HepG2 (cell line): Measurements from ENCODE around the gene HSD17B8. TPM values are rescaled to one million over a fixed set of nuclear protein-coding genes. Genes with fewer than 3 reads are reported as not detected.

Experiments used
- FOXA3 ChIP-seq: IDR thresholded peaks from 2 replicates; pipeline ENCODE4 v1.6.1; 2016; ENCODE audit warnings: missing genetic modification reagents, missing compliant biosample characterization
- HDAC1 ChIP-seq: sonication (generic); formaldehyde crosslinking; IDR thresholded peaks from 2 replicates; pipeline ENCODE4 v1.5.1; 2020; ENCODE audit warnings: mild to moderate bottlenecking, missing genetic modification reagents
- NFAT5 ChIP-seq: sonication (generic); formaldehyde crosslinking; IDR thresholded peaks from 2 replicates; pipeline ENCODE4 v1.4.0; 2020; ENCODE audit warnings: missing genetic modification reagents
- NR2C2 ChIP-seq: sonication (generic); formaldehyde crosslinking; IDR thresholded peaks from 2 replicates; pipeline ENCODE4 v1.4.0; 2020; ENCODE audit warnings: missing genetic modification reagents, mild to moderate bottlenecking, moderate library complexity, borderline replicate concordance
- PTBP1 ChIP-seq: fragments of 200-400 bp; formaldehyde crosslinking; IDR thresholded peaks from 2 replicates; pipeline ENCODE4 v1.6.1; 2018; ENCODE audit warnings: low read length, low read depth; ENCODE audit not compliant: poor library complexity, severe bottlenecking
- RBFOX2 ChIP-seq: fragments of 200-400 bp; formaldehyde crosslinking; IDR thresholded peaks from 2 replicates; pipeline ENCODE4 v1.6.1; 2017; ENCODE audit warnings: low read depth, mild to moderate bottlenecking, low read length
- SMAD1 ChIP-seq: sonication (generic); formaldehyde crosslinking; IDR thresholded peaks from 2 replicates; pipeline ENCODE4 v1.4.0; 2020; ENCODE audit warnings: missing genetic modification reagents, low read depth, mild to moderate bottlenecking, borderline replicate concordance
- YEATS4 ChIP-seq: sonication (generic); formaldehyde crosslinking; IDR thresholded peaks from 2 replicates; pipeline ENCODE4 v1.4.0; 2020; ENCODE audit warnings: missing genetic modification reagents, borderline replicate concordance
- ZNF333 ChIP-seq: sonication (generic); formaldehyde crosslinking; IDR thresholded peaks from 2 replicates; pipeline ENCODE4 v1.4.0; 2020; ENCODE audit warnings: mild to moderate bottlenecking, missing genetic modification reagents, borderline replicate concordance
- ZNF609 ChIP-seq: sonication (generic); formaldehyde crosslinking; IDR thresholded peaks from 2 replicates; pipeline ENCODE4 v1.4.0; 2020; ENCODE audit warnings: mild to moderate bottlenecking, missing genetic modification reagents, borderline replicate concordance
- ZNF776 ChIP-seq: sonication (generic); formaldehyde crosslinking; IDR thresholded peaks from 2 replicates; pipeline ENCODE4 v1.4.0; 2020; ENCODE audit warnings: mild to moderate bottlenecking, missing genetic modification reagents
- ZSCAN9 ChIP-seq: IDR thresholded peaks from 2 replicates; pipeline ENCODE4 v1.6.1; 2016; ENCODE audit warnings: borderline replicate concordance
- polyA plus RNA-seq, 8 experiments: library from polyadenylated mRNA; depleted of rRNA in 3 of 8; stranded (reverse) in 7 of 8; unstranded in 1 of 8; fragments of >200 nt; fragmentation: Illumina TruSeq in 4 of 8; extraction: Trizol in 4 of 8; gene quantifications; 2 replicates each; pipeline versions ENCODE4 v1.2.1 to v1.2.3, GENCODE V29; 2011 to 2016; ENCODE audit warnings: low read depth in 4 of 8, missing spikeins in 1 of 8, mixed read lengths in 1 of 8; ENCODE audit not compliant: insufficient read depth in 1 of 8
- total RNA-seq, 5 experiments: library from RNA; depleted of rRNA; stranded (reverse); fragments of >200 nt; fragmentation: Illumina TruSeq; extraction: Trizol; gene quantifications; 2 replicates each; pipeline ENCODE4 v1.2.3, GENCODE V29; 2016; ENCODE audit warnings: low read depth in 1 of 5
- TF ChIP-seq, protein P1 (sequence below): IDR thresholded peaks from 2 replicates; pipeline ENCODE4 v1.6.1; 2016
- TF ChIP-seq, protein P2 (sequence below): sonication (generic); formaldehyde crosslinking; conservative IDR thresholded peaks from 2 replicates; pipeline ENCODE4 v1.8.1; 2023; ENCODE audit warnings: missing genetic modification reagents

Gene HSD17B8
- total and polyA plus RNA-seq, 2 of the 13 experiments (the other 11 are each of a cell fraction or from before 2014, with no cell fraction given): 12.6 to 20.1 TPM

- TF ChIP-seq, protein P1, sequence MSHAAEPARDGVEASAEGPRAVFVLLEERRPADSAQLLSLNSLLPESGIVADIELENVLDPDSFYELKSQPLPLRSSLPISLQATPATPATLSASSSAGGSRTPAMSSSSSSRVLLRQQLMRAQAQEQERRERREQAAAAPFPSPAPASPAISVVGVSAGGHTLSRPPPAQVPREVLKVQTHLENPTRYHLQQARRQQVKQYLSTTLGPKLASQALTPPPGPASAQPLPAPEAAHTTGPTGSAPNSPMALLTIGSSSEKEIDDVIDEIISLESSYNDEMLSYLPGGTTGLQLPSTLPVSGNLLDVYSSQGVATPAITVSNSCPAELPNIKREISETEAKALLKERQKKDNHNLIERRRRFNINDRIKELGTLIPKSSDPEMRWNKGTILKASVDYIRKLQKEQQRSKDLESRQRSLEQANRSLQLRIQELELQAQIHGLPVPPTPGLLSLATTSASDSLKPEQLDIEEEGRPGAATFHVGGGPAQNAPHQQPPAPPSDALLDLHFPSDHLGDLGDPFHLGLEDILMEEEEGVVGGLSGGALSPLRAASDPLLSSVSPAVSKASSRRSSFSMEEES: no peak
- peak; percentile 8 for TF ChIP-seq PTBP1
- peak; percentile 31; the same call in 1 of the 2 replicates for TF ChIP-seq NR2C2 (CRISPR knock-in tag)
- peak; percentile 23; the same call in 1 of the 2 replicates for TF ChIP-seq YEATS4 (CRISPR knock-in tag)
- no peak for TF ChIP-seq SMAD1 (CRISPR knock-in tag)
- TF ChIP-seq, protein P2, sequence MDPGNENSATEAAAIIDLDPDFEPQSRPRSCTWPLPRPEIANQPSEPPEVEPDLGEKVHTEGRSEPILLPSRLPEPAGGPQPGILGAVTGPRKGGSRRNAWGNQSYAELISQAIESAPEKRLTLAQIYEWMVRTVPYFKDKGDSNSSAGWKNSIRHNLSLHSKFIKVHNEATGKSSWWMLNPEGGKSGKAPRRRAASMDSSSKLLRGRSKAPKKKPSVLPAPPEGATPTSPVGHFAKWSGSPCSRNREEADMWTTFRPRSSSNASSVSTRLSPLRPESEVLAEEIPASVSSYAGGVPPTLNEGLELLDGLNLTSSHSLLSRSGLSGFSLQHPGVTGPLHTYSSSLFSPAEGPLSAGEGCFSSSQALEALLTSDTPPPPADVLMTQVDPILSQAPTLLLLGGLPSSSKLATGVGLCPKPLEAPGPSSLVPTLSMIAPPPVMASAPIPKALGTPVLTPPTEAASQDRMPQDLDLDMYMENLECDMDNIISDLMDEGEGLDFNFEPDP: 0 out of 2 replicates have a peak, but pooled peaks have one; percentile 73
- TF ChIP-seq RBFOX2: peak; percentile 54; the same call in 1 of the 2 replicates
- TF ChIP-seq ZNF776 (CRISPR knock-in tag): 0 out of 2 replicates have a peak, but pooled peaks have one; percentile 51
- TF ChIP-seq HDAC1 (CRISPR knock-in tag): peak; percentile 65
- TF ChIP-seq FOXA3: 0 out of 2 replicates have a peak, but pooled peaks have one; percentile 7
- 0 out of 2 replicates have a peak, but pooled peaks have one; percentile 18 for TF ChIP-seq NFAT5
- TF ChIP-seq ZNF609: no peak
- no peak for TF ChIP-seq ZSCAN9 (CRISPR knock-in tag)
- TF ChIP-seq ZNF333 (CRISPR knock-in tag): peak; percentile 65; the same call in 1 of the 2 replicates
These were observed 42.8 kb upstream of the HSD17B8 start (continued) for GRCh38 chr6:33161354-33162331.
